Fibroblast of lung (primary cell): ENCODE results near the gene NPM1. TPM values are rescaled to one million over a fixed set of nuclear protein-coding genes. Genes with fewer than 3 reads are reported as not detected.
"Not testable (repeated sequence)": the region's sequence is repeated elsewhere in the genome, so short reads cannot be mapped to it uniquely, and the experiment has no call there.

ENCODE experiments used
- DNase-seq, 2 donors: peaks; one replicate each; pipeline versions ENCODE4 v3.0.0 to v3.0.0-alpha.2; 2010; ENCODE audit warnings: low read depth in 2 of 2
- H2AFZ ChIP-seq: 2 replicates; pipeline ENCODE4 v1.5.1; 2012; ENCODE audit warnings: low read length, control low read depth, inconsistent platforms
- H3K27ac ChIP-seq: 2 replicates; pipeline ENCODE4 v1.5.1; 2011; ENCODE audit warnings: low read length, control low read depth; ENCODE audit not compliant: insufficient read depth
- H3K27me3 ChIP-seq: 2 replicates; pipeline ENCODE4 v1.5.1; 2011; ENCODE audit warnings: mild to moderate bottlenecking, low read length; ENCODE audit not compliant: control insufficient read depth, insufficient read depth
- H3K36me3 ChIP-seq: 2 replicates; pipeline ENCODE4 v1.5.1; 2011; ENCODE audit warnings: low read length; ENCODE audit not compliant: control insufficient read depth, insufficient read depth
- H3K4me1 ChIP-seq: 2 replicates; pipeline ENCODE4 v1.5.1; 2011; ENCODE audit warnings: low read length; ENCODE audit not compliant: control insufficient read depth, insufficient read depth; ENCODE audit errors: extremely low read depth
- H3K4me2 ChIP-seq: 2 replicates; pipeline ENCODE4 v1.5.1; 2011; ENCODE audit warnings: low read length, control low read depth; ENCODE audit not compliant: insufficient read depth; ENCODE audit errors: extremely low read depth
- H3K4me3 ChIP-seq, 4 experiments: fragments of 200-600 bp in 1 of 4; sonication (generic) in 1 of 4; replicated peaks in 1 of 4; 2 replicates each; pipeline ENCODE4 v1.5.1; 2011 to 2016; ENCODE audit warnings: low read length in 4 of 4, low read depth in 3 of 4, mild to moderate bottlenecking in 3 of 4, control low read depth in 2 of 4, inconsistent platforms in 1 of 4, mixed read lengths in 1 of 4; ENCODE audit not compliant: insufficient read depth in 1 of 4; ENCODE audit errors: control extremely low read depth in 1 of 4
- H3K79me2 ChIP-seq: 2 replicates; pipeline ENCODE4 v1.5.1; 2012; ENCODE audit warnings: mild to moderate bottlenecking, low read length, inconsistent platforms; ENCODE audit not compliant: control insufficient read depth, insufficient read depth
- H3K9ac ChIP-seq: 2 replicates; pipeline ENCODE4 v1.5.1; 2011; ENCODE audit warnings: mild to moderate bottlenecking, low read length, control low read depth; ENCODE audit not compliant: insufficient read depth
- H3K9me3 ChIP-seq: 2 replicates; pipeline ENCODE4 v1.5.1; 2012; ENCODE audit warnings: low read depth, low read length; ENCODE audit not compliant: control insufficient read depth, insufficient read depth
- H4K20me1 ChIP-seq: 2 replicates; pipeline ENCODE4 v1.5.1; 2011; ENCODE audit warnings: low read length; ENCODE audit not compliant: control insufficient read depth, insufficient read depth; ENCODE audit errors: extremely low read depth
- EZH2 ChIP-seq: IDR thresholded peaks from 2 replicates; pipeline ENCODE4 v1.5.1; 2012; ENCODE audit warnings: low read length, control low read depth, mild to moderate bottlenecking; ENCODE audit errors: missing control alignments
- polyA plus RNA-seq, 2 donors: library from polyadenylated mRNA; depleted of rRNA in 1 of 2; stranded (reverse) in 1 of 2; unstranded in 1 of 2; fragments of >200 nt; gene quantifications; 2 replicates each; pipeline ENCODE4 v1.2.1, GENCODE V29; 2011 to 2012; ENCODE audit warnings: missing spikeins in 1 of 2
- total RNA-seq: library from RNA; depleted of rRNA; stranded (reverse); fragments of >200 nt; gene quantifications from 2 replicates; pipeline ENCODE4 v1.2.1, GENCODE V29; 2014
- TF ChIP-seq, protein P1 (sequence below), 2 donors: IDR thresholded peaks in 1 of 2; conservative IDR thresholded peaks in 1 of 2; 1 replicate in 1 of 2; 2 replicates in 1 of 2; pipeline ENCODE4 v1.5.1; 2011 to 2012; ENCODE audit warnings: low read length in 2 of 2, control low read depth in 1 of 2, inconsistent platforms in 1 of 2, low read depth in 1 of 2, mild to moderate bottlenecking in 1 of 2

The NPM1 gene
- total and polyA plus RNA-seq, 2 donors (not counting 1 experiment from before 2014, with no cell fraction given): 1,067 to 4,158 TPM

GRCh38 chr5:171367424-171368370 is 20.0 kb upstream of the NPM1 start:
- no peaks in the 10 kb centered on the region for H3K36me3 ChIP-seq
- DNase-seq: peak; percentile 24 to 89

DNA sequence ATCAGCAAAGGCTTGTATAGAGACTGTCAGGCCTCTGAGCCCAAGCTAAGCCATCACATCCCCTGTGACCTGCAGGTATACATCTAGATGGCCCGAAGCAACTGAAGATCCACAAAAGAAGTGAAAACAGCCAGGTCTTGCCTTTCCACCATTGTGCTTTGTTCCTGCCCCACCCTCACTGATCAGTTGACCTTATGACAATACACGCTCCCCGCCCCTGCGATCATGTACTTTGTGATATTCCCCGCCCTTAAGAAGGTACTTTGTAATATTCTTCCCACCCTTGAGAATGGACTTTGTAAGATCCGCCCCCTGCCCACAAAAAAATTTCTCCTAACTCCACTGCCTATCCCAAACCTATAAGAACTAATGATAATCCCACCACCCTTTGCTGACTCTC is 18.6 kb upstream of the NPM1 start:
- Histone ChIP-seq H3K79me2 (no peaks in the 10 kb centered on the region), H3K4me2 (no peak overlapping the region), H3K4me3 (no peak overlapping the region), H3K27ac (no peak overlapping the region), H3K27me3 (no peaks in the 10 kb centered on the region), H4K20me1 (no peaks in the 10 kb centered on the region), H3K36me3 (no peaks in the 10 kb centered on the region), H3K9me3 (no peaks in the 10 kb centered on the region), H2AFZ (no peak overlapping the region), H3K4me1 (no peaks in the 10 kb centered on the region), H3K9ac (no peak overlapping the region)
- DNase-seq: no peak
- no peak for TF ChIP-seq EZH2
- TF ChIP-seq, protein P1, sequence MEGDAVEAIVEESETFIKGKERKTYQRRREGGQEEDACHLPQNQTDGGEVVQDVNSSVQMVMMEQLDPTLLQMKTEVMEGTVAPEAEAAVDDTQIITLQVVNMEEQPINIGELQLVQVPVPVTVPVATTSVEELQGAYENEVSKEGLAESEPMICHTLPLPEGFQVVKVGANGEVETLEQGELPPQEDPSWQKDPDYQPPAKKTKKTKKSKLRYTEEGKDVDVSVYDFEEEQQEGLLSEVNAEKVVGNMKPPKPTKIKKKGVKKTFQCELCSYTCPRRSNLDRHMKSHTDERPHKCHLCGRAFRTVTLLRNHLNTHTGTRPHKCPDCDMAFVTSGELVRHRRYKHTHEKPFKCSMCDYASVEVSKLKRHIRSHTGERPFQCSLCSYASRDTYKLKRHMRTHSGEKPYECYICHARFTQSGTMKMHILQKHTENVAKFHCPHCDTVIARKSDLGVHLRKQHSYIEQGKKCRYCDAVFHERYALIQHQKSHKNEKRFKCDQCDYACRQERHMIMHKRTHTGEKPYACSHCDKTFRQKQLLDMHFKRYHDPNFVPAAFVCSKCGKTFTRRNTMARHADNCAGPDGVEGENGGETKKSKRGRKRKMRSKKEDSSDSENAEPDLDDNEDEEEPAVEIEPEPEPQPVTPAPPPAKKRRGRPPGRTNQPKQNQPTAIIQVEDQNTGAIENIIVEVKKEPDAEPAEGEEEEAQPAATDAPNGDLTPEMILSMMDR (conservative IDR thresholded peaks at IDR 0.05 in 1 of 2, IDR thresholded peaks at IDR 0.05 in 1 of 2; ENCODE audit: low read depth in 1 of 2, low read length in 2 of 2): no peak

More at GRCh38 chr5:171367424-171368370, 20.0 kb upstream of the NPM1 start:
- H4K20me1 ChIP-seq: no peaks in the 10 kb centered on the region
- H3K27ac ChIP-seq: no peak overlapping the region
- no peaks in the 10 kb centered on the region for H3K4me1 ChIP-seq
- H3K27me3 ChIP-seq: no peaks in the 10 kb centered on the region
- no peak overlapping the region for H3K4me2 ChIP-seq
- H3K9me3 ChIP-seq: no peaks in the 10 kb centered on the region
- no peak overlapping the region for H3K9ac ChIP-seq
- H3K79me2 ChIP-seq: no peaks in the 10 kb centered on the region
- no peak for TF ChIP-seq EZH2
- TF ChIP-seq, protein P1 (conservative IDR thresholded peaks at IDR 0.05 in 1 of 2, IDR thresholded peaks at IDR 0.05 in 1 of 2; ENCODE audit: low read depth in 1 of 2, low read length in 2 of 2): no peak
- no peak overlapping the region for H2AFZ ChIP-seq
- H3K4me3 ChIP-seq: no peak overlapping the region

- H3K27ac ChIP-seq: no peak overlapping the region
- no peaks in the 10 kb centered on the region for H4K20me1 ChIP-seq
- TF ChIP-seq, protein P1 (conservative IDR thresholded peaks at IDR 0.05 in 1 of 2, IDR thresholded peaks at IDR 0.05 in 1 of 2; ENCODE audit: low read depth in 1 of 2, low read length in 2 of 2): no peak
- TF ChIP-seq EZH2: no peak
- DNase-seq: no peak
- H3K27me3 ChIP-seq: no peaks in the 10 kb centered on the region
- no peaks in the 10 kb centered on the region for H3K36me3 ChIP-seq
- H3K4me1 ChIP-seq: no peaks in the 10 kb centered on the region
- no peak overlapping the region for H3K9ac ChIP-seq
- H3K9me3 ChIP-seq: no peaks in the 10 kb centered on the region
- no peak overlapping the region for H3K4me2 ChIP-seq
- H3K4me3 ChIP-seq: no peak overlapping the region
- no peaks in the 10 kb centered on the region for H3K79me2 ChIP-seq
- H2AFZ ChIP-seq: no peak overlapping the region
These were observed 17.8 kb upstream of the NPM1 start for GRCh38 chr5:171369898-171370297.

- not testable (repeated sequence) for H3K9ac ChIP-seq, H3K27ac ChIP-seq, H4K20me1 ChIP-seq, H3K27me3 ChIP-seq, H3K4me2 ChIP-seq, H3K4me1 ChIP-seq, H3K9me3 ChIP-seq, H2AFZ ChIP-seq, H3K36me3 ChIP-seq, DNase-seq, H3K4me3 ChIP-seq, H3K79me2 ChIP-seq
These were observed 16.8 kb upstream of the NPM1 start for GRCh38 chr5:171370881-171371280.
